ENCODE measurements around the gene QSER1.

DNA sequence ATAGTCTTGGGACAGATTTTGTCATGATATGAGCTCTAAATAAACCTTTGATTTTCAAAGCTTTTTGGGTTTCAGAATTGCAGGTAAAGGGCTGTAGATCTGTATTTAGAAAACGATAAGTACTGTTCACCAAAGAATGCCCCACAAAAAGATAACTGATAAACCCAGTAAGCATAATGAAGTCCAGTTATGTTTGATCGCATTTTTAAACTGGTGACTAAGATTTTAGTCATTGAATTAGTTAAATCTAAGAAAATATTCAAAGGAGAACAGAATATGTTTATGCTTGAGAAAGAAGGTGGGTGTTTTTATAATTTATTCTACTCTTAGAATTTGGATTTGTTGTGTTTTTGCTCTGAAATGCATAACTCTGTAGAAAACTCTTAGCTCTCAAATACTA, 134.6 kb downstream of the QSER1 start:
- TF ChIP-seq, protein P1, sequence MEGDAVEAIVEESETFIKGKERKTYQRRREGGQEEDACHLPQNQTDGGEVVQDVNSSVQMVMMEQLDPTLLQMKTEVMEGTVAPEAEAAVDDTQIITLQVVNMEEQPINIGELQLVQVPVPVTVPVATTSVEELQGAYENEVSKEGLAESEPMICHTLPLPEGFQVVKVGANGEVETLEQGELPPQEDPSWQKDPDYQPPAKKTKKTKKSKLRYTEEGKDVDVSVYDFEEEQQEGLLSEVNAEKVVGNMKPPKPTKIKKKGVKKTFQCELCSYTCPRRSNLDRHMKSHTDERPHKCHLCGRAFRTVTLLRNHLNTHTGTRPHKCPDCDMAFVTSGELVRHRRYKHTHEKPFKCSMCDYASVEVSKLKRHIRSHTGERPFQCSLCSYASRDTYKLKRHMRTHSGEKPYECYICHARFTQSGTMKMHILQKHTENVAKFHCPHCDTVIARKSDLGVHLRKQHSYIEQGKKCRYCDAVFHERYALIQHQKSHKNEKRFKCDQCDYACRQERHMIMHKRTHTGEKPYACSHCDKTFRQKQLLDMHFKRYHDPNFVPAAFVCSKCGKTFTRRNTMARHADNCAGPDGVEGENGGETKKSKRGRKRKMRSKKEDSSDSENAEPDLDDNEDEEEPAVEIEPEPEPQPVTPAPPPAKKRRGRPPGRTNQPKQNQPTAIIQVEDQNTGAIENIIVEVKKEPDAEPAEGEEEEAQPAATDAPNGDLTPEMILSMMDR (IDR thresholded peaks at IDR 0.05), result no peak
- no peak for TF ChIP-seq POLR2A (IDR thresholded peaks at IDR 0.05)

Data from body of pancreas (tissue), 4 donors.